HL-60 (cell line): ENCODE measurements around the gene PALLD.

Experiments used
- DNase-seq, 2 experiments: peaks; one replicate each; pipeline ENCODE4 v3.0.0-alpha.2; 2010 to 2020; ENCODE audit warnings: low read depth in 1 of 2, low spot score in 1 of 2
- H3K27ac ChIP-seq: fragments of 250-450 bp; sonication (Bioruptor Pico); replicated peaks from 2 replicates; pipeline ENCODE4 v1.5.1; 2020; ENCODE audit warnings: mild to moderate bottlenecking, moderate library complexity
- H3K27me3 ChIP-seq: fragments of 250-450 bp; sonication (Bioruptor Pico); 2 replicates; pipeline ENCODE4 v1.5.1; 2021; ENCODE audit warnings: mild to moderate bottlenecking, moderate library complexity; ENCODE audit not compliant: insufficient read depth, poor library complexity, severe bottlenecking
- H3K4me3 ChIP-seq: replicated peaks from 2 replicates; pipeline ENCODE4 v1.5.1; 2011; ENCODE audit warnings: mild to moderate bottlenecking, control low read depth, low read length; ENCODE audit not compliant: insufficient read depth
- CTCF ChIP-seq: IDR thresholded peaks from one replicate; pipeline ENCODE4 v1.5.1; 2011; ENCODE audit warnings: low read length, control low read depth, inconsistent platforms; ENCODE audit not compliant: insufficient read depth
- GABPA ChIP-seq: IDR thresholded peaks from 2 replicates; pipeline ENCODE4 v1.6.1; 2012; ENCODE audit warnings: low read depth
- POLR2AphosphoS5 ChIP-seq: IDR thresholded peaks from 2 replicates; pipeline ENCODE4 v1.6.1; 2012; ENCODE audit warnings: low read depth
- REST ChIP-seq: IDR thresholded peaks from 2 replicates; pipeline ENCODE4 v1.6.1; 2012; ENCODE audit warnings: low read depth; ENCODE audit not compliant: insufficient replicate concordance
- SPI1 ChIP-seq: IDR thresholded peaks from 2 replicates; pipeline ENCODE4 v1.6.1; 2012; ENCODE audit warnings: low read depth, mild to moderate bottlenecking, borderline replicate concordance

The PALLD gene

GRCh38 chr4:168825975-168826374, 329.1 kb downstream of the PALLD start:
- no peak for DNase-seq
- Histone ChIP-seq H3K4me3 (no peak overlapping the region), H3K27ac (no peak overlapping the region), H3K27me3 (peaks cover 12% of the 10 kb centered on the region)
- TF ChIP-seq POLR2AphosphoS5 = no peak
- no peak for TF ChIP-seq REST
- no peak for TF ChIP-seq SPI1
- no peak for TF ChIP-seq CTCF
- no peak for TF ChIP-seq GABPA

GRCh38 chr4:168826620-168827019, 329.8 kb downstream of the PALLD start:
- peaks cover 19% of the 10 kb centered on the region for H3K27me3 ChIP-seq
- no peak overlapping the region for H3K27ac ChIP-seq
- no peak for TF ChIP-seq CTCF
- TF ChIP-seq POLR2AphosphoS5 = no peak
- TF ChIP-seq REST = no peak
- TF ChIP-seq GABPA = no peak
- no peak for TF ChIP-seq SPI1
- DNase-seq = no peak
- H3K4me3 ChIP-seq = no peak overlapping the region

- Histone ChIP-seq H3K4me3 (no peak overlapping the region), H3K27me3 (peaks cover 53% of the 10 kb centered on the region), H3K27ac (no peak overlapping the region)
- no peak for DNase-seq
- TF ChIP-seq GABPA = no peak
- TF ChIP-seq SPI1 = peak; percentile 46
- no peak for TF ChIP-seq POLR2AphosphoS5
Observed at GRCh38 chr4:168830777-168831512, 334.1 kb downstream of the PALLD start.

GRCh38 chr4:168831585-168831918, 334.7 kb downstream of the PALLD start:
- peaks cover 55% of the 10 kb centered on the region for H3K27me3 ChIP-seq
- DNase-seq = no peak
- TF ChIP-seq REST (no peak), CTCF (no peak), POLR2AphosphoS5 (no peak), SPI1 (no peak), GABPA (no peak)
- peak overlapping the region; percentile 39 for H3K4me3 ChIP-seq
- no peak overlapping the region for H3K27ac ChIP-seq
